A549 (cell line): ENCODE results near the gene EHF. TPM values are rescaled to one million over a fixed set of nuclear protein-coding genes. Genes with fewer than 3 reads are reported as not detected.

Experiments
- ATAC-seq, 2 experiments: fragments of 200-7000 bp in 1 of 2; fragments of >200 bp in 1 of 2; cut with Nextera tagmentation in 1 of 2; cut with Tn5 transposase in 1 of 2; 3 replicates each; pipeline versions ENCODE4 v1.8.0 to v1.9.1; 2018 to 2020; ENCODE audit warnings: mild to moderate bottlenecking in 1 of 2, moderate library complexity in 1 of 2
- CTCF ChIA-PET: fragments of 300-600 bp; sonication (Branson Sonifier 250); formaldehyde crosslinking; extraction: SDS; loops from one replicate; lab custom pipeline; 2021; ENCODE audit warnings: antibody characterized with exemption, inconsistent platforms; lab: Yijun Ruan, JAX
- POLR2A ChIA-PET: fragments of 350-600 bp; formaldehyde crosslinking; extraction: SDS; loops from one replicate; lab custom pipeline; 2021; ENCODE audit warnings: antibody characterized with exemption, inconsistent platforms; lab: Yijun Ruan, JAX
- DNase-seq, 2 experiments: peaks; one replicate each; pipeline versions ENCODE4 v3.0.0 to v3.0.0-alpha.2; 2011 to 2016; ENCODE audit warnings: low read depth in 1 of 2, low spot score in 1 of 2
- FAIRE-seq: peaks from 2 replicates; lab custom pipeline; 2011; peaks lifted over from hg19 to GRCh38; lab: Jason Lieb, UNC
- H3K27ac ChIP-seq, 2 experiments: fragments of >200 bp; sonication (Bioruptor Twin); formaldehyde crosslinking; 3 replicates each; pipeline ENCODE4 v1.5.1; 2016 to 2017
- H3K4me1 ChIP-seq: fragments of >200 bp; sonication (Bioruptor Twin); formaldehyde crosslinking; 3 replicates; pipeline ENCODE4 v1.6.1; 2016
- H3K4me2 ChIP-seq: fragments of >200 bp; sonication (Bioruptor Twin); formaldehyde crosslinking; 3 replicates; pipeline ENCODE4 v1.6.1; 2016
- H3K4me3 ChIP-seq: fragments of >200 bp; sonication (Bioruptor Twin); formaldehyde crosslinking; 3 replicates; pipeline ENCODE4 v1.5.1; 2016
- H3K9me3 ChIP-seq: fragments of >200 bp; sonication (Bioruptor Twin); formaldehyde crosslinking; 3 replicates; pipeline ENCODE4 v1.6.1; 2016
- CTCF ChIP-seq: fragments of >200 bp; sonication (Bioruptor Twin); formaldehyde crosslinking; IDR thresholded peaks from 3 replicates; pipeline ENCODE4 v1.5.1; 2016
- EHF ChIP-seq: fragments of 250-450 bp; sonication (Bioruptor Pico); IDR thresholded peaks from 2 replicates; pipeline ENCODE4 v1.5.0; 2020; ENCODE audit warnings: mild to moderate bottlenecking
- FOSL2 ChIP-seq, 2 experiments: fragments of 450-650 bp in 1 of 2; fragments of >200 bp in 1 of 2; sonication (Bioruptor Twin) in 1 of 2; formaldehyde crosslinking; IDR thresholded peaks; 2 replicates each; pipeline versions ENCODE4 v1.5.0 to v1.6.1; 2016 to 2020; ENCODE audit warnings: mild to moderate bottlenecking in 1 of 2, moderate library complexity in 1 of 2
- HDAC2 ChIP-seq: fragments of 200-600 bp; sonication (generic); IDR thresholded peaks from 2 replicates; pipeline ENCODE4 v1.6.1; 2016
- HMGXB4 ChIP-seq: fragments of 250-450 bp; sonication (Bioruptor Pico); IDR thresholded peaks from 2 replicates; pipeline ENCODE4 v1.5.0; 2021; ENCODE audit warnings: mild to moderate bottlenecking, moderate library complexity, borderline replicate concordance
- KDM1A ChIP-seq: fragments of 200-600 bp; sonication (generic); IDR thresholded peaks from 2 replicates; pipeline ENCODE4 v1.6.1; 2016; ENCODE audit warnings: low read depth, mild to moderate bottlenecking
- NFE2L2 ChIP-seq: fragments of 150-350 bp; conservative IDR thresholded peaks from 2 replicates; pipeline ENCODE4 v1.6.1; 2014; ENCODE audit warnings: low read length
- USF2 ChIP-seq: fragments of 450-650 bp; IDR thresholded peaks from 2 replicates; pipeline ENCODE4 v1.6.1; 2014; ENCODE audit warnings: antibody characterized with exemption
- ZNF302 ChIP-seq: fragments of 250-450 bp; sonication (Bioruptor Pico); IDR thresholded peaks from 2 replicates; pipeline ENCODE4 v1.9.0; 2021; ENCODE audit warnings: inconsistent platforms, mild to moderate bottlenecking, moderate library complexity
- WGBS: methylation state at CpG from one replicate; pipeline ENCODE4 v1.1.6; 2017; ENCODE audit errors: missing lambda C conversion rate; 5-methylcytosine and 5-hydroxymethylcytosine counted together
- polyA plus RNA-seq, 4 experiments: library from polyadenylated mRNA; depleted of rRNA in 3 of 4; stranded (reverse); fragments of >200 nt; fragmentation: RNase III in 1 of 4; extraction: RNeasy Plus Mini Kit Qiagen cat#74134 plus additional on column Dnase treatment in 1 of 4; gene quantifications; 2 replicates in 3 of 4; 3 replicates in 1 of 4; pipeline ENCODE4 v1.2.3, GENCODE V29; 2011 to 2017

EHF gene
- polyA plus RNA-seq, 2 of the 4 experiments (the other 2 are of a cell fraction): 5.4 to 7.8 TPM

DNA sequence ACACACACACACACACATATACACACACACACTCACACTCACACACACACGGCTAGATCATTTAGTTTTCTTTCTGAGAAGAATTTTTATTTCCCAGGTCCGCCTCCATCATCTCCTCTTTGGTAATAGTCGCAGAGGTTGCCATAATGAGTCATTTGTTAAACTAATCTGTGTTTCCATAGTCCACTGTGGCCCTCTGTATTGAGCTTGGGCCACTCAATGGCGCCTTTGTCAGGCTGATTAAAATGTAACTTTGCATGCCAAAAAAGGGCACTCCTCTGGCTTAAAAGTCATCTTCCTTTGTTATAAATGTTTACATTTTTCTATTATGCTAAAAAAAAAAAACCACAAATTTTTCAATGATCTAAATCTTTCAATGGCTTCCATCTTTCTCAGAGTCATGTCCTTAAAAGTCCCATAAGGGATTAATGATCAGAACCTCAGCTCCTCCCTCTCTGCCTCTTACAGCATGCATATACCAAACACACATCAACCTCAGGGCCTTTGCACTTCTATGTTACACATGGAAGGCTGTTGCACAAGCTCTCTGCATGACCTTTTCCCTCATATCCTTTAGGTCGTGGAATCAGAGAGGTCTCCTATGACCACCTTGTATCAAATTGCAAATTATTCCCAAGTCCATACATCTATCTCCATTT, 35.3 kb downstream of the EHF start:
- H3K4me1 ChIP-seq: peaks cover 51% of the 10 kb centered on the region
- peaks cover 4% of the 10 kb centered on the region; the same call in 1 of the 3 replicates for H3K9me3 ChIP-seq
- H3K4me2 ChIP-seq: peak overlapping the region; percentile 86; the same call in 1 of the 3 replicates
- peak overlapping the region; percentile 94 to 99 for H3K27ac ChIP-seq
- TF ChIP-seq HMGXB4: no peak
- TF ChIP-seq FOSL2 (IDR thresholded peaks at IDR 0.05): no peak
- TF ChIP-seq FOSL2 (CRISPR knock-in tag; IDR thresholded peaks at IDR 0.05): peak; percentile 23; the same call in 1 of the 2 replicates
- TF ChIP-seq HDAC2: peak; percentile 34; the same call in 1 of the 2 replicates
- no peak for TF ChIP-seq NFE2L2
- DNase-seq: no peak
- 76% methylated on average over 5 of the region's 5 CpGs for WGBS
- no peak for ATAC-seq
- CTCF ChIA-PET: interaction anchor here (1.5 to 5.6 kb wide), 7 partner anchors 15 to 233 kb away, joined by 4 to 68 read pairs (median 13); partner anchors contain the start of gene ELF5
- POLR2A ChIA-PET: interaction anchor here (2.5 to 5.8 kb wide), 3 partner anchors 15 to 70 kb away, joined by 22 to 98 read pairs (median 81); no protein-coding TSS in a partner anchor
- no peak overlapping the region for H3K4me3 ChIP-seq
- FAIRE-seq: no peak

DNA sequence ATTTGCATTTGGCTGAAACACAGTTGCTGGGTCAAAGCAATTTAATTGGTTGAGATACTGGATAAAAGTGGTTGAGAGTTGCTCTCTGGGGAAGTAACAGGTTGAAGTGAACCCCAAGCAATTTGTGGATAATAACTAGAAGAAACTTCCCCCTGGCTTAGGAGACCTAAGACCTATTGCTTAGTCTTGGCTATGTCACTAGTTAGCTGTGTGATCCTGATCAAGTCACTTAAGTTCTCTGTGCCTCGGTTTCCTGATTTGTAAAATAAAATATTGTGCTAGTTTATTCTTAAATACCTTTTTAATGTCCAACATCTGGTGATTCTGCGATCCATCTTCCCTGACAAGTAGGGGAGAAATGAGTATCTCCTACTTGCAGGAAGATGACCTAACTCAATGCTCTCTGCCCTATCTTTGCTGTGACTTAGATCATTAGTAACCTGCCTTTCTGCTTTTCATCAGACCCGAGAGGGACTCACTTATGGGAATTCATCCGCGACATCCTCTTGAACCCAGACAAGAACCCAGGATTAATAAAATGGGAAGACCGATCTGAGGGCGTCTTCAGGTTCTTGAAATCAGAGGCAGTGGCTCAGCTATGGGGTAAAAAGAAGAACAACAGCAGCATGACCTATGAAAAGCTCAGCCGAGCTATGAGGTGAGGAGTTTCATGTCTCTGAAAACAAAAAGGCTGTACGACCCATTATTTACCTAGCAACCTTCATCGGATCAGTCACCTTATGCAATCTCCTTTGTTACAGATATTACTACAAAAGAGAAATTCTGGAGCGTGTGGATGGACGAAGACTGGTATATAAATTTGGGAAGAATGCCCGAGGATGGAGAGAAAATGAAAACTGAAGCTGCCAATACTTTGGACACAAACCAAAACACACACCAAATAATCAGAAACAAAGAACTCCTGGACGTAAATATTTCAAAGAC, 37.5 kb downstream of the EHF start:
- no peak for FAIRE-seq
- TF ChIP-seq KDM1A (no peak), CTCF (no peak), EHF (CRISPR knock-in tag) (peak; percentile 46; the same call in 1 of the 2 replicates), ZNF302 (no peak)
- Histone ChIP-seq H3K4me2 (no peak overlapping the region), H3K9me3 (peaks cover 4% of the 10 kb centered on the region; the same call in 1 of the 3 replicates), H3K4me1 (peaks cover 32% of the 10 kb centered on the region), H3K4me3 (no peak overlapping the region), H3K27ac (peak overlapping the region; percentile 94 to 99; a peak in 5 of 6 replicates)
- ATAC-seq: no peak
- 88% methylated on average over 14 of the region's 14 CpGs for WGBS
- no peak for DNase-seq
- CTCF ChIA-PET: interaction anchor here (0.9 to 2.4 kb wide), 3 partner anchors 45 to 72 kb away, joined by 3 to 6 read pairs (median 4); no protein-coding TSS in a partner anchor
- POLR2A ChIA-PET: no interaction called here

DNA sequence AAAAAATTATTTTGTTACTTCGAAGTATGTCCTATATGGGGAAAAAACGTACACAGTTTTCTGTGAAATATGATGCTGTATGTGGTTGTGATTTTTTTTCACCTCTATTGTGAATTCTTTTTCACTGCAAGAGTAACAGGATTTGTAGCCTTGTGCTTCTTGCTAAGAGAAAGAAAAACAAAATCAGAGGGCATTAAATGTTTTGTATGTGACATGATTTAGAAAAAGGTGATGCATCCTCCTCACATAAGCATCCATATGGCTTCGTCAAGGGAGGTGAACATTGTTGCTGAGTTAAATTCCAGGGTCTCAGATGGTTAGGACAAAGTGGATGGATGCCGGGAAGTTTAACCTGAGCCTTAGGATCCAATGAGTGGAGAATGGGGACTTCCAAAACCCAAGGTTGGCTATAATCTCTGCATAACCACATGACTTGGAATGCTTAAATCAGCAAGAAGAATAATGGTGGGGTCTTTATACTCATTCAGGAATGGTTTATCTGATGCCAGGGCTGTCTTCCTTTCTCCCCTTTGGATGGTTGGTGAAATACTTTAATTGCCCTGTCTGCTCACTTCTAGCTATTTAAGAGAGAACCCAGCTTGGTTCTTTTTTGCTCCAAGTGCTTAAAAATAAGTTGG, 38.3 kb downstream of the EHF start:
- ChIA-PET CTCF (interaction anchor here (1.0 to 2.4 kb wide), 5 partner anchors 13 to 73 kb away, joined by 3 to 6 read pairs (median 4); no protein-coding TSS in a partner anchor), POLR2A (no interaction called here)
- H3K4me1 ChIP-seq: peaks cover 26% of the 10 kb centered on the region
- peaks cover 4% of the 10 kb centered on the region; the same call in 1 of the 3 replicates for H3K9me3 ChIP-seq
- no peak overlapping the region for H3K4me3 ChIP-seq
- H3K27ac ChIP-seq: peak overlapping the region; percentile 94 to 99; a peak in 5 of 6 replicates
- TF ChIP-seq EHF (CRISPR knock-in tag) (peak; percentile 27; the same call in 1 of the 2 replicates), USF2 (no peak)
- WGBS: 93% methylated on average over 4 of the region's 4 CpGs
- ATAC-seq (no peak), FAIRE-seq (no peak), DNase-seq (no peak)
- no peak overlapping the region for H3K4me2 ChIP-seq
